ENCODE results near the gene CHCHD4. TPM values are rescaled to one million over a fixed set of nuclear protein-coding genes. Genes with fewer than 3 reads are reported as not detected.

The CHCHD4 gene
- total RNA-seq, 1 experiment from 2014 or later, result 27.5 TPM

DNA sequence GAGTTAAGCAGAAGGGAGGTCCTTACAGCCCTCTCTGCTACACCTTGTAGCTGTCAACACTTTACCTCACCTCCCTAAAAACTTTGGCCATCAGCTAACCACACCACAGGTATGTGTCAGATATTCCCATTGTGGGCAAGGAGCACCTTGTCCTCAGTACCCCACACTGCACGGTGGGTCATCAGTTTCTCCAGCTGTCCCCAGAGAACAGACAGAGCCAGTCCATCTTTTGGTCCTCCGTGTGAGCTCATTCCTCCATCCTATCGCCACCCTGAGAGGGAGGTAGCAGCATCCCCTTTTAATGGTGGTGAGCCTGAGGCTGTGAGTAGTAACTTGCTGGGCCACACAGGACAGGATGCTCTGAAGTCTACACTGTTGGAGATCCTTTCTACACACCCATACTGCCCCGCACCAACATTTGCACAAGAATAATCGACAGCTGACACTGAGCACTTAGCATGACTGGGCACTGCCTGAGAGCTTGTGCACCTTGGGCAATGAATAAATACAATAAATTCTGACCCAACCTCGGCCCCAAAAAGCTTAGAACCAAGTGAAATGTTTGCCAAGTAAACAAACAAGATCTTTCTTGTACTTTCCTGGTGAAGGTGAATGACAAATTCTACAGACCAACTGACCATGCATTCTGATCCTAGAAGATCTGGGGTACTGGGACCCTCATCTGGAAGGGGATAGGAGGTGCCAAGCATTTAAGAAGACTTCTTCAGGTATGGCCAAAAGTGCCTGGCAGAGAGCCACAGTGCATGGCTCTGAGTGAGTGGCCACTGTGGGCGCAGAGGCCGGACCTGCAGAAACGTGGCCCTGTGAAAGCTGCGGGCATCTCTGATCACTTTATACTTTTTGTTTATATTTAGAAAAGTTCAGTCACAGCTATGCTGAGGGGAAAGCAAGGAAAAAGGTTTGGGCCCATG is 6.9 kb downstream of the CHCHD4 start (continued):
- TF ChIP-seq, protein P1, sequence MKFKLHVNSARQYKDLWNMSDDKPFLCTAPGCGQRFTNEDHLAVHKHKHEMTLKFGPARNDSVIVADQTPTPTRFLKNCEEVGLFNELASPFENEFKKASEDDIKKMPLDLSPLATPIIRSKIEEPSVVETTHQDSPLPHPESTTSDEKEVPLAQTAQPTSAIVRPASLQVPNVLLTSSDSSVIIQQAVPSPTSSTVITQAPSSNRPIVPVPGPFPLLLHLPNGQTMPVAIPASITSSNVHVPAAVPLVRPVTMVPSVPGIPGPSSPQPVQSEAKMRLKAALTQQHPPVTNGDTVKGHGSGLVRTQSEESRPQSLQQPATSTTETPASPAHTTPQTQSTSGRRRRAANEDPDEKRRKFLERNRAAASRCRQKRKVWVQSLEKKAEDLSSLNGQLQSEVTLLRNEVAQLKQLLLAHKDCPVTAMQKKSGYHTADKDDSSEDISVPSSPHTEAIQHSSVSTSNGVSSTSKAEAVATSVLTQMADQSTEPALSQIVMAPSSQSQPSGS (CRISPR knock-in tag; IDR thresholded peaks at IDR 0.05; ENCODE audit: borderline replicate concordance, low read depth), result no peak
- no peak for TF ChIP-seq IRF2 (CRISPR knock-in tag; IDR thresholded peaks at IDR 0.05; ENCODE audit: borderline replicate concordance, low read depth)

DNA sequence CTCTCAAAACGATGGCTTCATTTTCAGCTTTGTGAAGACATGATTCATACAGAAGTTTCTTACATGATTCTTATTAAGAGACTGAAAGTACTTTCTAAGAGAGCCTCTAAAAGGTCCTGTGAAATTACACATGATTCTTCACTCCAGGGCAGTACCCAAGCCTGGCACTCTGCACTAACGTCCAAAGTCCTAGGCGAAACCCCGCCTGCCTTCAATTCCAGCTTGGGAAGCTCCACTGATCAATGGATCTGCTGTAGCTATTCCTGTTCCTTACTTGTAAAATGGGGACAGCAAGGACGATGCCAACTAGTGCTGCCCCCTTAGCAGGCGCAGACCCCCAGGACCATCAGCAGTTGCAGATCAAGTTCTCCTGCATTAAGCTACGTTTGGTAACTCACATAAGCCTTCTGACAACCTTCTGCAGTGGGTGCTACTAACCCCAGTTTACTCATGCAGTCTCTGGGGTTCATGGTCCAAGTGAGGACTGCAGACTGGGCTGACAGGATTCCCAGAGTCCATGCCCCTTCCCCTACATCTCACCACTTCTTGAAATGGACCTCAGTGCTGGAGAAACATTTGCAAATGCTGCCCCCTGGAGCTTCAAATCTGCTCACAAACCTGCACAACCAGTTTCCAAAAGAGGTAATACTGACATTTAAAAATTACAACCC is 10.6 kb downstream of the CHCHD4 start:
- no peaks in the 10 kb centered on the region for H3K9me3 Mint-ChIP-seq
- no peak for DNase-seq (ENCODE audit: low spot score)
- POLR2A ChIA-PET, result no interaction called here
- H3K4me3 Mint-ChIP-seq, result no peak overlapping the region
- H3K36me3 Mint-ChIP-seq, result peaks cover 39% of the 10 kb centered on the region
- H3K4me1 Mint-ChIP-seq, result peaks cover 20% of the 10 kb centered on the region
- H3K27me3 Mint-ChIP-seq (ENCODE audit: low read depth), result no peaks in the 10 kb centered on the region
- ATAC-seq, result no peak
- TF ChIP-seq, protein P2, sequence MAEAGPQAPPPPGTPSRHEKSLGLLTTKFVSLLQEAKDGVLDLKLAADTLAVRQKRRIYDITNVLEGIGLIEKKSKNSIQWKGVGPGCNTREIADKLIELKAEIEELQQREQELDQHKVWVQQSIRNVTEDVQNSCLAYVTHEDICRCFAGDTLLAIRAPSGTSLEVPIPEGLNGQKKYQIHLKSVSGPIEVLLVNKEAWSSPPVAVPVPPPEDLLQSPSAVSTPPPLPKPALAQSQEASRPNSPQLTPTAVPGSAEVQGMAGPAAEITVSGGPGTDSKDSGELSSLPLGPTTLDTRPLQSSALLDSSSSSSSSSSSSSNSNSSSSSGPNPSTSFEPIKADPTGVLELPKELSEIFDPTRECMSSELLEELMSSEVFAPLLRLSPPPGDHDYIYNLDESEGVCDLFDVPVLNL (CRISPR knock-in tag; IDR thresholded peaks at IDR 0.05; ENCODE audit: borderline replicate concordance, low read depth), result no peak
- TF ChIP-seq, protein P3, sequence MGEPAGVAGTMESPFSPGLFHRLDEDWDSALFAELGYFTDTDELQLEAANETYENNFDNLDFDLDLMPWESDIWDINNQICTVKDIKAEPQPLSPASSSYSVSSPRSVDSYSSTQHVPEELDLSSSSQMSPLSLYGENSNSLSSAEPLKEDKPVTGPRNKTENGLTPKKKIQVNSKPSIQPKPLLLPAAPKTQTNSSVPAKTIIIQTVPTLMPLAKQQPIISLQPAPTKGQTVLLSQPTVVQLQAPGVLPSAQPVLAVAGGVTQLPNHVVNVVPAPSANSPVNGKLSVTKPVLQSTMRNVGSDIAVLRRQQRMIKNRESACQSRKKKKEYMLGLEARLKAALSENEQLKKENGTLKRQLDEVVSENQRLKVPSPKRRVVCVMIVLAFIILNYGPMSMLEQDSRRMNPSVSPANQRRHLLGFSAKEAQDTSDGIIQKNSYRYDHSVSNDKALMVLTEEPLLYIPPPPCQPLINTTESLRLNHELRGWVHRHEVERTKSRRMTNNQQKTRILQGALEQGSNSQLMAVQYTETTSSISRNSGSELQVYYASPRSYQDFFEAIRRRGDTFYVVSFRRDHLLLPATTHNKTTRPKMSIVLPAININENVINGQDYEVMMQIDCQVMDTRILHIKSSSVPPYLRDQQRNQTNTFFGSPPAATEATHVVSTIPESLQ (CRISPR knock-in tag; IDR thresholded peaks at IDR 0.05), result no peak
- TF ChIP-seq, protein P4, sequence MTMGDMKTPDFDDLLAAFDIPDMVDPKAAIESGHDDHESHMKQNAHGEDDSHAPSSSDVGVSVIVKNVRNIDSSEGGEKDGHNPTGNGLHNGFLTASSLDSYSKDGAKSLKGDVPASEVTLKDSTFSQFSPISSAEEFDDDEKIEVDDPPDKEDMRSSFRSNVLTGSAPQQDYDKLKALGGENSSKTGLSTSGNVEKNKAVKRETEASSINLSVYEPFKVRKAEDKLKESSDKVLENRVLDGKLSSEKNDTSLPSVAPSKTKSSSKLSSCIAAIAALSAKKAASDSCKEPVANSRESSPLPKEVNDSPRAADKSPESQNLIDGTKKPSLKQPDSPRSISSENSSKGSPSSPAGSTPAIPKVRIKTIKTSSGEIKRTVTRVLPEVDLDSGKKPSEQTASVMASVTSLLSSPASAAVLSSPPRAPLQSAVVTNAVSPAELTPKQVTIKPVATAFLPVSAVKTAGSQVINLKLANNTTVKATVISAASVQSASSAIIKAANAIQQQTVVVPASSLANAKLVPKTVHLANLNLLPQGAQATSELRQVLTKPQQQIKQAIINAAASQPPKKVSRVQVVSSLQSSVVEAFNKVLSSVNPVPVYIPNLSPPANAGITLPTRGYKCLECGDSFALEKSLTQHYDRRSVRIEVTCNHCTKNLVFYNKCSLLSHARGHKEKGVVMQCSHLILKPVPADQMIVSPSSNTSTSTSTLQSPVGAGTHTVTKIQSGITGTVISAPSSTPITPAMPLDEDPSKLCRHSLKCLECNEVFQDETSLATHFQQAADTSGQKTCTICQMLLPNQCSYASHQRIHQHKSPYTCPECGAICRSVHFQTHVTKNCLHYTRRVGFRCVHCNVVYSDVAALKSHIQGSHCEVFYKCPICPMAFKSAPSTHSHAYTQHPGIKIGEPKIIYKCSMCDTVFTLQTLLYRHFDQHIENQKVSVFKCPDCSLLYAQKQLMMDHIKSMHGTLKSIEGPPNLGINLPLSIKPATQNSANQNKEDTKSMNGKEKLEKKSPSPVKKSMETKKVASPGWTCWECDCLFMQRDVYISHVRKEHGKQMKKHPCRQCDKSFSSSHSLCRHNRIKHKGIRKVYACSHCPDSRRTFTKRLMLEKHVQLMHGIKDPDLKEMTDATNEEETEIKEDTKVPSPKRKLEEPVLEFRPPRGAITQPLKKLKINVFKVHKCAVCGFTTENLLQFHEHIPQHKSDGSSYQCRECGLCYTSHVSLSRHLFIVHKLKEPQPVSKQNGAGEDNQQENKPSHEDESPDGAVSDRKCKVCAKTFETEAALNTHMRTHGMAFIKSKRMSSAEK (CRISPR knock-in tag; IDR thresholded peaks at IDR 0.05; ENCODE audit: borderline replicate concordance), result no peak
- TF ChIP-seq NR3C1 (CRISPR knock-in tag; conservative IDR thresholded peaks at IDR 0.05; ENCODE audit: low read depth) (no peak), JUN (CRISPR knock-in tag; IDR thresholded peaks at IDR 0.05) (no peak), ETV6 (CRISPR knock-in tag; IDR thresholded peaks at IDR 0.05) (no peak), OVOL2 (CRISPR knock-in tag; IDR thresholded peaks at IDR 0.05; ENCODE audit: borderline replicate concordance) (no peak), TEAD1 (CRISPR knock-in tag; IDR thresholded peaks at IDR 0.05) (no peak), MXD4 (CRISPR knock-in tag; IDR thresholded peaks at IDR 0.05; ENCODE audit: borderline replicate concordance) (no peak), ZNF263 (CRISPR knock-in tag; IDR thresholded peaks at IDR 0.05; ENCODE audit: low read depth) (no peak)
- TF ChIP-seq, protein P5, sequence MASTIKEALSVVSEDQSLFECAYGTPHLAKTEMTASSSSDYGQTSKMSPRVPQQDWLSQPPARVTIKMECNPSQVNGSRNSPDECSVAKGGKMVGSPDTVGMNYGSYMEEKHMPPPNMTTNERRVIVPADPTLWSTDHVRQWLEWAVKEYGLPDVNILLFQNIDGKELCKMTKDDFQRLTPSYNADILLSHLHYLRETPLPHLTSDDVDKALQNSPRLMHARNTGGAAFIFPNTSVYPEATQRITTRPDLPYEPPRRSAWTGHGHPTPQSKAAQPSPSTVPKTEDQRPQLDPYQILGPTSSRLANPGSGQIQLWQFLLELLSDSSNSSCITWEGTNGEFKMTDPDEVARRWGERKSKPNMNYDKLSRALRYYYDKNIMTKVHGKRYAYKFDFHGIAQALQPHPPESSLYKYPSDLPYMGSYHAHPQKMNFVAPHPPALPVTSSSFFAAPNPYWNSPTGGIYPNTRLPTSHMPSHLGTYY (CRISPR knock-in tag; IDR thresholded peaks at IDR 0.05), result no peak
- TF ChIP-seq, protein P6, sequence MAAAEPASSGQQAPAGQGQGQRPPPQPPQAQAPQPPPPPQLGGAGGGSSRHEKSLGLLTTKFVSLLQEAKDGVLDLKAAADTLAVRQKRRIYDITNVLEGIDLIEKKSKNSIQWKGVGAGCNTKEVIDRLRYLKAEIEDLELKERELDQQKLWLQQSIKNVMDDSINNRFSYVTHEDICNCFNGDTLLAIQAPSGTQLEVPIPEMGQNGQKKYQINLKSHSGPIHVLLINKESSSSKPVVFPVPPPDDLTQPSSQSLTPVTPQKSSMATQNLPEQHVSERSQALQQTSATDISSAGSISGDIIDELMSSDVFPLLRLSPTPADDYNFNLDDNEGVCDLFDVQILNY (CRISPR knock-in tag; IDR thresholded peaks at IDR 0.05), result no peak
- CTCF ChIA-PET, result interaction anchor here (0.6 to 3.5 kb wide), 7 partner anchors 10 to 219 kb away, joined by 3 to 56 read pairs (median 3); partner anchors contain the start of genes CHCHD4 and TMEM43
- no peak overlapping the region for H3K27ac Mint-ChIP-seq
